RWPE2 (cell line): ENCODE measurements around the gene FES.
"Not testable (repeated sequence)": the region's sequence is repeated elsewhere in the genome, so short reads cannot be mapped to it uniquely, and the experiment has no call there.

ENCODE experiments used
- ATAC-seq: fragments of 200-7000 bp; cut with Tn5 transposase; 3 replicates; pipeline ENCODE4 v1.9.1; 2021; ENCODE audit warnings: low read depth
- DNase-seq: peaks from one replicate; pipeline ENCODE4 v3.0.0-alpha.2; 2020; ENCODE audit warnings: low spot score
- H3K27ac ChIP-seq: fragments of 450-650 bp; 2 replicates; pipeline ENCODE4 v1.5.1; 2017; ENCODE audit warnings: mild to moderate bottlenecking; ENCODE audit not compliant: poor library complexity, severe bottlenecking
- H3K27me3 ChIP-seq: fragments of 250-450 bp; sonication (Bioruptor Pico); 2 replicates; pipeline ENCODE4 v1.5.1; 2021; ENCODE audit warnings: mild to moderate bottlenecking, moderate library complexity; ENCODE audit not compliant: insufficient read depth, poor library complexity, severe bottlenecking
- H3K36me3 ChIP-seq: fragments of 250-450 bp; sonication (Bioruptor Pico); 2 replicates; pipeline ENCODE4 v1.5.1; 2020; ENCODE audit warnings: low read depth, mild to moderate bottlenecking, moderate library complexity
- H3K4me1 ChIP-seq: fragments of 250-450 bp; sonication (Bioruptor Pico); 2 replicates; pipeline ENCODE4 v1.5.1; 2021; ENCODE audit warnings: mild to moderate bottlenecking, moderate library complexity; ENCODE audit not compliant: insufficient read depth, poor library complexity, severe bottlenecking
- H3K4me3 ChIP-seq: fragments of 250-450 bp; sonication (Bioruptor Pico); 2 replicates; pipeline ENCODE4 v1.5.1; 2021; ENCODE audit warnings: mild to moderate bottlenecking, moderate library complexity; ENCODE audit not compliant: severe bottlenecking
- H3K9me3 ChIP-seq: fragments of 250-450 bp; sonication (Bioruptor Pico); 2 replicates; pipeline ENCODE4 v1.5.1; 2021; ENCODE audit warnings: mild to moderate bottlenecking, moderate library complexity; ENCODE audit not compliant: severe bottlenecking
- CTCF ChIP-seq: fragments of 450-650 bp; IDR thresholded peaks from one replicate; pipeline ENCODE4 v1.5.1; 2017; ENCODE audit warnings: mild to moderate bottlenecking, moderate library complexity; ENCODE audit not compliant: poor library complexity, severe bottlenecking

The FES gene

DNA sequence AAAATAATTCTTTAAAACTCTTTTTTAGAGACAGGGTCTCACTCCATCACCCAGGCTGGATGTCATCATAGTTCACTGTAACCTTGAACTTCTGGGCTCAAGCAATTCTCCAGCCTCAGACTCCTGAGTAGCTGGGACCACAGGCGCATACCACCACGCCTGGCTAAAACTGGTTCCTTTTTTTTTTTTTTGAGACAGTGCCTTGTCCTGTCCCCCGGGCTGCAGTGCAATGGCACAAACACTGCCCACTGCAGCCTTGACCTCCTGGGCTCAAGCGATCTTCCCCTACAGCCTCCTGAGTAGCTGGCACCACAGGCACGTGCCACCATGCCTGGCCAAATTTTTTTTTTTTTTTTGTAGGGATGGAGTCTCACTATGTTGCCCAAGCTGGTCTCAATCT, 39.6 kb upstream of the FES start:
- DNase-seq (no peak), ATAC-seq (no peak)
- no peaks in the 10 kb centered on the region for H3K36me3 ChIP-seq
- H3K4me1 ChIP-seq: peaks cover 3% of the 10 kb centered on the region
- H3K27me3 ChIP-seq: no peaks in the 10 kb centered on the region
- H3K4me3 ChIP-seq: no peak overlapping the region
- TF ChIP-seq CTCF: no peak
- no peak overlapping the region for H3K27ac ChIP-seq
- H3K9me3 ChIP-seq: no peaks in the 10 kb centered on the region

DNA sequence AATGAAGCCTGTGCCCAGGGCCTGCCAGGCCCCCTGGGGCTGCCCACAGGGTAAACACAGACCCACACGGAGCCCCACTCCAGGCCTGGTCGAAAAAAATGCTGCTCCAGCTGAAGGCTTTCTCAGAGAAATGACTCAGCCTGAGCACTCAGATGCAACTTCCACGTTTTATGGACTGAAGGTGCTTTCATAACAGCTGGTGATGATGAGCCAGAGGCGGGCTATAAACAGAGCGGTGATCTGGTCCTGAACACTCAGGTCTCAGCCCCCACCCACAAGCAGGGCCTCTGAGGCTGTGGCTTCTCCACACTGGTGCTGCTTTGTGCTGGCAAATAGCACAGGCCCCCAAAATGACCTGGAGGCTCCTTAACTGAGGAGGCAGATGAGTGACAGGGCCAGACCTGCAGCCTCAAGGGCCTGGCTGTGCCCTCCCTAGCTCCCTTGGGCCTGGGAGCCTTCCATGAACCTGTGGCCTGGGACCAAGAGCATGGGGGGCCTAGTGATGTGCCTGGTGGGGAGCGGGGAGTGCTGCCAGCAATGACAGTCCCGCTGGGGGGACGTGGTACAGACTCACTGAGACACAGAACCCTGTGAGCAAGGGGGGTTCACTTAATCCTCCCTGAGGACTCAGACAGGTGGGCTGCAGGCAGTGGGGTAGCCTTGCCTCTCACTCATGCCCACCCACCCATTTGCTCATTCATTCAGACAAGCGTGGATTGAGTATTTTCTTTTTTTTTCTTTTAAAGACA, 38.9 kb upstream of the FES start:
- Histone ChIP-seq H3K27ac (no peak overlapping the region), H3K4me1 (no peaks in the 10 kb centered on the region)

DNA sequence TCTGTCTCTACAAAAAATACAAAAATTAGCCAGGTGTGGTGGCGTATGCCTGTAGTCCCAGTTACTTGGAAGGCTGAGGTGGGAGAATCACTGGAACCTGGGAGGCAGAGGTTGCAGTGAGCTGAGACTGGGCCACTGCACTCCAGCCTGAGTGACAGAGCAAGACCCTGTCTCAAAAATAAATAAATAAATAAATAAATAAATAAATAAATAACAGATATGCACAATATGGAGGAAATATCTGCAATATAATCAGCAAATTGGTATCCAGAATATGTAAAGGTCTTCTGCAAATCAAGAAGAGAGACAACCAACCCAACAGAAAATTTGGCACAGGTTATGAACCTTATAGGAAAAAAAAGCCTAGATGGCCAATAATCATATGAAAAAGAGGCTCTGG, 34.9 kb upstream of the FES start:
- H3K9me3 ChIP-seq: not testable (repeated sequence)

More for the DNA sequence above, 38.9 kb upstream of the FES start:
- no peak for TF ChIP-seq CTCF
- H3K27me3 ChIP-seq: no peaks in the 10 kb centered on the region
- H3K9me3 ChIP-seq: no peaks in the 10 kb centered on the region
- peak; percentile 97 for ATAC-seq
- no peaks in the 10 kb centered on the region for H3K36me3 ChIP-seq
- no peak for DNase-seq
- H3K4me3 ChIP-seq: no peak overlapping the region

DNA sequence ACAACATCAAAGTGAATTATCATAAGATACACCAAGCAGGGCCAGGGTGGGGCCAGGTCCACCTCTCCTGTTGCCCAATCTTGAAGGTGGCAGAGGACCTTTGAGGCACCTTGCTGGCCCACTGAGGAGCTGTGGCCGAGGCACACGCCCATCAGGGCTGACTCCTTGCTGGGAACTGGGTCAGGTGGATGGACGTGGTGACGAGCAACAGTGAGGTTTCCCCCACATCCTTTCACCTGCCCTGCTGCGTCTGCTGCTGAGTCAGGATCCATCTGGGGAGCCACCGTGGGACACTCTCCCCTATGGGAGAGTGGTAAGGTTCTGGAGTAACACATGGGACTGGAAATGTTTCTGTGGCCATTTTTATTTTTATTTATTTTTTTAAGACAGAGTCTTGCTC, 33.2 kb upstream of the FES start:
- ATAC-seq (no peak), DNase-seq (no peak)
- Histone ChIP-seq H3K36me3 (no peaks in the 10 kb centered on the region), H3K9me3 (no peaks in the 10 kb centered on the region), H3K4me3 (no peak overlapping the region), H3K27ac (no peak overlapping the region), H3K4me1 (no peaks in the 10 kb centered on the region), H3K27me3 (no peaks in the 10 kb centered on the region)
- no peak for TF ChIP-seq CTCF

More for the DNA sequence above, 34.9 kb upstream of the FES start:
- H3K36me3 ChIP-seq, H3K4me3 ChIP-seq, DNase-seq, ATAC-seq, H3K27ac ChIP-seq, H3K4me1 ChIP-seq, H3K27me3 ChIP-seq: not testable (repeated sequence)

GRCh38 chr15:90851940-90852339, 32.4 kb upstream of the FES start:
- DNase-seq: no peak
- H3K4me3 ChIP-seq: no peak overlapping the region
- no peak for ATAC-seq
- H3K27me3 ChIP-seq: no peaks in the 10 kb centered on the region
- no peaks in the 10 kb centered on the region for H3K9me3 ChIP-seq
- H3K36me3 ChIP-seq: no peaks in the 10 kb centered on the region
- TF ChIP-seq CTCF: no peak
- H3K4me1 ChIP-seq: no peaks in the 10 kb centered on the region
- no peak overlapping the region for H3K27ac ChIP-seq
